Measurements from ENCODE around the gene PIP5K1B. TPM values are rescaled to one million over a fixed set of nuclear protein-coding genes. Genes with fewer than 3 reads are reported as not detected.
A peak's percentile ranks its signal among the peaks of the same experiment; 100 is the strongest.

PIP5K1B gene
- total and polyA plus RNA-seq, 2 of the 13 experiments (the other 11 are each of a cell fraction or from before 2014, with no cell fraction given): 15.8 to 17.5 TPM

DNA sequence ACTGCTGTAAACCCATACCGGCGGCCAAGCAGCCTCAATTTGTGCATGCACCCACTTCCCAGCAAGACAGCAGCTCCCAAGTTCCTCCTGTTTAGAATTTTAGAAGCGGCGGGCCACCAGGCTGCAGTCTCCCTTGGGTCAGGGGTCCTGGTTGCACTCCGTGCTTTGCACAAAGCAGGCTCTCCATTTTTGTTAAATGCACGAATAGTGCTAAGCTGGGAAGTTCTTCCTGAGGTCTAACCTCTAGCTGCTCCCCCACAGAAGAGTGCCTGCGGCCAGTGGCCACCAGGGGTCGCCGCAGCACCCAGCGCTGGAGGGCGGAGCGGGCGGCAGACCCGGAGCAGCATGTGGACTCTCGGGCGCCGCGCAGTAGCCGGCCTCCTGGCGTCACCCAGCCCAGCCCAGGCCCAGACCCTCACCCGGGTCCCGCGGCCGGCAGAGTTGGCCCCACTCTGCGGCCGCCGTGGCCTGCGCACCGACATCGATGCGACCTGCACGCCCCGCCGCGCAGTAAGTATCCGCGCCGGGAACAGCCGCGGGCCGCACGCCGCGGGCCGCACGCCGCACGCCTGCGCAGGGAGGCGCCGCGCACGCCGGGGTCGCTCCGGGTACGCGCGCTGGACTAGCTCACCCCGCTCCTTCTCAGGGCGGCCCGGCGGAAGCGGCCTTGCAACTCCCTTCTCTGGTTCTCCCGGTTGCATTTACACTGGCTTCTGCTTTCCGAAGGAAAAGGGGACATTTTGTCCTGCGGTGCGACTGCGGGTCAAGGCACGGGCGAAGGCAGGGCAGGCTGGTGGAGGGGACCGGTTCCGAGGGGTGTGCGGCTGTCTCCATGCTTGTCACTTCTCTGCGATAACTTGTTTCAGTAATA, 330.6 kb downstream of the PIP5K1B start, which contains the start of gene FXN (continued):
- TF ChIP-seq, protein P1, sequence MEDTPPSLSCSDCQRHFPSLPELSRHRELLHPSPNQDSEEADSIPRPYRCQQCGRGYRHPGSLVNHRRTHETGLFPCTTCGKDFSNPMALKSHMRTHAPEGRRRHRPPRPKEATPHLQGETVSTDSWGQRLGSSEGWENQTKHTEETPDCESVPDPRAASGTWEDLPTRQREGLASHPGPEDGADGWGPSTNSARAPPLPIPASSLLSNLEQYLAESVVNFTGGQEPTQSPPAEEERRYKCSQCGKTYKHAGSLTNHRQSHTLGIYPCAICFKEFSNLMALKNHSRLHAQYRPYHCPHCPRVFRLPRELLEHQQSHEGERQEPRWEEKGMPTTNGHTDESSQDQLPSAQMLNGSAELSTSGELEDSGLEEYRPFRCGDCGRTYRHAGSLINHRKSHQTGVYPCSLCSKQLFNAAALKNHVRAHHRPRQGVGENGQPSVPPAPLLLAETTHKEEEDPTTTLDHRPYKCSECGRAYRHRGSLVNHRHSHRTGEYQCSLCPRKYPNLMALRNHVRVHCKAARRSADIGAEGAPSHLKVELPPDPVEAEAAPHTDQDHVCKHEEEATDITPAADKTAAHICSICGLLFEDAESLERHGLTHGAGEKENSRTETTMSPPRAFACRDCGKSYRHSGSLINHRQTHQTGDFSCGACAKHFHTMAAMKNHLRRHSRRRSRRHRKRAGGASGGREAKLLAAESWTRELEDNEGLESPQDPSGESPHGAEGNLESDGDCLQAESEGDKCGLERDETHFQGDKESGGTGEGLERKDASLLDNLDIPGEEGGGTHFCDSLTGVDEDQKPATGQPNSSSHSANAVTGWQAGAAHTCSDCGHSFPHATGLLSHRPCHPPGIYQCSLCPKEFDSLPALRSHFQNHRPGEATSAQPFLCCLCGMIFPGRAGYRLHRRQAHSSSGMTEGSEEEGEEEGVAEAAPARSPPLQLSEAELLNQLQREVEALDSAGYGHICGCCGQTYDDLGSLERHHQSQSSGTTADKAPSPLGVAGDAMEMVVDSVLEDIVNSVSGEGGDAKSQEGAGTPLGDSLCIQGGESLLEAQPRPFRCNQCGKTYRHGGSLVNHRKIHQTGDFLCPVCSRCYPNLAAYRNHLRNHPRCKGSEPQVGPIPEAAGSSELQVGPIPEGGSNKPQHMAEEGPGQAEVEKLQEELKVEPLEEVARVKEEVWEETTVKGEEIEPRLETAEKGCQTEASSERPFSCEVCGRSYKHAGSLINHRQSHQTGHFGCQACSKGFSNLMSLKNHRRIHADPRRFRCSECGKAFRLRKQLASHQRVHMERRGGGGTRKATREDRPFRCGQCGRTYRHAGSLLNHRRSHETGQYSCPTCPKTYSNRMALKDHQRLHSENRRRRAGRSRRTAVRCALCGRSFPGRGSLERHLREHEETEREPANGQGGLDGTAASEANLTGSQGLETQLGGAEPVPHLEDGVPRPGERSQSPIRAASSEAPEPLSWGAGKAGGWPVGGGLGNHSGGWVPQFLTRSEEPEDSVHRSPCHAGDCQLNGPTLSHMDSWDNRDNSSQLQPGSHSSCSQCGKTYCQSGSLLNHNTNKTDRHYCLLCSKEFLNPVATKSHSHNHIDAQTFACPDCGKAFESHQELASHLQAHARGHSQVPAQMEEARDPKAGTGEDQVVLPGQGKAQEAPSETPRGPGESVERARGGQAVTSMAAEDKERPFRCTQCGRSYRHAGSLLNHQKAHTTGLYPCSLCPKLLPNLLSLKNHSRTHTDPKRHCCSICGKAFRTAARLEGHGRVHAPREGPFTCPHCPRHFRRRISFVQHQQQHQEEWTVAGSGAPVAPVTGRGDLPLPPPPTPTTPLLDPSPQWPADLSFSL (CRISPR knock-in tag; IDR thresholded peaks at IDR 0.05): 0 out of 2 replicates have a peak, but pooled peaks have one; percentile 32
- TF ChIP-seq HNF4A (CRISPR knock-in tag; IDR thresholded peaks at IDR 0.05) (0 out of 2 replicates have a peak, but pooled peaks have one; percentile 35), LCORL (IDR thresholded peaks at IDR 0.05) (no peak), LCORL (CRISPR knock-in tag; IDR thresholded peaks at IDR 0.05) (peak; percentile 37; the same call in 1 of the 2 replicates), HNRNPK (IDR thresholded peaks at IDR 0.05; ENCODE audit: low read depth, low read length, poor library complexity, severe bottlenecking) (no peak), SETDB1 (CRISPR knock-in tag; IDR thresholded peaks at IDR 0.05; ENCODE audit: borderline replicate concordance) (no peak), MYC (CRISPR knock-in tag; IDR thresholded peaks at IDR 0.05; ENCODE audit: borderline replicate concordance) (peak; percentile 95), SCMH1 (CRISPR knock-in tag; IDR thresholded peaks at IDR 0.05; ENCODE audit: borderline replicate concordance) (no peak), NKX3-1 (CRISPR knock-in tag; IDR thresholded peaks at IDR 0.05) (peak; percentile 84), ZNF713 (CRISPR knock-in tag; IDR thresholded peaks at IDR 0.05) (no peak; the same call in 1 of the 2 replicates), ZNF839 (CRISPR knock-in tag; IDR thresholded peaks at IDR 0.05; ENCODE audit: borderline replicate concordance) (peak; percentile 80; the same call in 1 of the 2 replicates), FOXA3 (CRISPR knock-in tag; IDR thresholded peaks at IDR 0.05) (peak; percentile 61; the same call in 1 of the 2 replicates), PLRG1 (conservative IDR thresholded peaks at IDR 0.05) (no peak), NFRKB (IDR thresholded peaks at IDR 0.05) (no peak)
- TF ChIP-seq, protein P2, sequence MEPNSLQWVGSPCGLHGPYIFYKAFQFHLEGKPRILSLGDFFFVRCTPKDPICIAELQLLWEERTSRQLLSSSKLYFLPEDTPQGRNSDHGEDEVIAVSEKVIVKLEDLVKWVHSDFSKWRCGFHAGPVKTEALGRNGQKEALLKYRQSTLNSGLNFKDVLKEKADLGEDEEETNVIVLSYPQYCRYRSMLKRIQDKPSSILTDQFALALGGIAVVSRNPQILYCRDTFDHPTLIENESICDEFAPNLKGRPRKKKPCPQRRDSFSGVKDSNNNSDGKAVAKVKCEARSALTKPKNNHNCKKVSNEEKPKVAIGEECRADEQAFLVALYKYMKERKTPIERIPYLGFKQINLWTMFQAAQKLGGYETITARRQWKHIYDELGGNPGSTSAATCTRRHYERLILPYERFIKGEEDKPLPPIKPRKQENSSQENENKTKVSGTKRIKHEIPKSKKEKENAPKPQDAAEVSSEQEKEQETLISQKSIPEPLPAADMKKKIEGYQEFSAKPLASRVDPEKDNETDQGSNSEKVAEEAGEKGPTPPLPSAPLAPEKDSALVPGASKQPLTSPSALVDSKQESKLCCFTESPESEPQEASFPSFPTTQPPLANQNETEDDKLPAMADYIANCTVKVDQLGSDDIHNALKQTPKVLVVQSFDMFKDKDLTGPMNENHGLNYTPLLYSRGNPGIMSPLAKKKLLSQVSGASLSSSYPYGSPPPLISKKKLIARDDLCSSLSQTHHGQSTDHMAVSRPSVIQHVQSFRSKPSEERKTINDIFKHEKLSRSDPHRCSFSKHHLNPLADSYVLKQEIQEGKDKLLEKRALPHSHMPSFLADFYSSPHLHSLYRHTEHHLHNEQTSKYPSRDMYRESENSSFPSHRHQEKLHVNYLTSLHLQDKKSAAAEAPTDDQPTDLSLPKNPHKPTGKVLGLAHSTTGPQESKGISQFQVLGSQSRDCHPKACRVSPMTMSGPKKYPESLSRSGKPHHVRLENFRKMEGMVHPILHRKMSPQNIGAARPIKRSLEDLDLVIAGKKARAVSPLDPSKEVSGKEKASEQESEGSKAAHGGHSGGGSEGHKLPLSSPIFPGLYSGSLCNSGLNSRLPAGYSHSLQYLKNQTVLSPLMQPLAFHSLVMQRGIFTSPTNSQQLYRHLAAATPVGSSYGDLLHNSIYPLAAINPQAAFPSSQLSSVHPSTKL (CRISPR knock-in tag; IDR thresholded peaks at IDR 0.05): peak; percentile 48
- TF ChIP-seq, protein P3, sequence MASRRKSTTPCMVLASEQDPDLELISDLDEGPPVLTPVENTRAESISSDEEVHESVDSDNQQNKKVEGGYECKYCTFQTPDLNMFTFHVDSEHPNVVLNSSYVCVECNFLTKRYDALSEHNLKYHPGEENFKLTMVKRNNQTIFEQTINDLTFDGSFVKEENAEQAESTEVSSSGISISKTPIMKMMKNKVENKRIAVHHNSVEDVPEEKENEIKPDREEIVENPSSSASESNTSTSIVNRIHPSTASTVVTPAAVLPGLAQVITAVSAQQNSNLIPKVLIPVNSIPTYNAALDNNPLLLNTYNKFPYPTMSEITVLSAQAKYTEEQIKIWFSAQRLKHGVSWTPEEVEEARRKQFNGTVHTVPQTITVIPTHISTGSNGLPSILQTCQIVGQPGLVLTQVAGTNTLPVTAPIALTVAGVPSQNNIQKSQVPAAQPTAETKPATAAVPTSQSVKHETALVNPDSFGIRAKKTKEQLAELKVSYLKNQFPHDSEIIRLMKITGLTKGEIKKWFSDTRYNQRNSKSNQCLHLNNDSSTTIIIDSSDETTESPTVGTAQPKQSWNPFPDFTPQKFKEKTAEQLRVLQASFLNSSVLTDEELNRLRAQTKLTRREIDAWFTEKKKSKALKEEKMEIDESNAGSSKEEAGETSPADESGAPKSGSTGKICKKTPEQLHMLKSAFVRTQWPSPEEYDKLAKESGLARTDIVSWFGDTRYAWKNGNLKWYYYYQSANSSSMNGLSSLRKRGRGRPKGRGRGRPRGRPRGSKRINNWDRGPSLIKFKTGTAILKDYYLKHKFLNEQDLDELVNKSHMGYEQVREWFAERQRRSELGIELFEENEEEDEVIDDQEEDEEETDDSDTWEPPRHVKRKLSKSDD (CRISPR knock-in tag; IDR thresholded peaks at IDR 0.05; ENCODE audit: low read depth): no peak
